Parathyroid adenoma (tissue), 2 donors: ENCODE results near the gene MGP.

Experiments used
- H2AFZ ChIP-seq: fragments of 300-600 bp; sonication (generic); one replicate; pipeline ENCODE4 v1.7.0; 2017; ENCODE audit warnings: antibody characterized with exemption, mild to moderate bottlenecking
- H3K27ac ChIP-seq: fragments of 300-600 bp; sonication (generic); one replicate; pipeline ENCODE4 v1.7.0; 2017
- H3K27me3 ChIP-seq: fragments of 300-600 bp; sonication (generic); one replicate; pipeline ENCODE4 v1.7.0; 2017; ENCODE audit warnings: low read length; ENCODE audit not compliant: control insufficient read depth, insufficient read depth
- H3K36me3 ChIP-seq: fragments of 300-600 bp; sonication (generic); one replicate; pipeline ENCODE4 v1.7.0; 2017; ENCODE audit warnings: low read length; ENCODE audit not compliant: control insufficient read depth, insufficient read depth
- H3K4me1 ChIP-seq: fragments of 300-600 bp; sonication (generic); one replicate; pipeline ENCODE4 v1.7.0; 2017; ENCODE audit warnings: control low read depth
- H3K4me2 ChIP-seq: fragments of 300-600 bp; sonication (generic); one replicate; pipeline ENCODE4 v1.7.0; 2017; ENCODE audit warnings: low read length
- H3K4me3 ChIP-seq: fragments of 300-600 bp; sonication (generic); one replicate; pipeline ENCODE4 v1.7.0; 2017; ENCODE audit warnings: low read depth, low read length
- H3K79me2 ChIP-seq: fragments of 300-600 bp; sonication (generic); one replicate; pipeline ENCODE4 v1.7.0; 2017; ENCODE audit warnings: control low read depth
- H3K9ac ChIP-seq: fragments of 300-600 bp; sonication (generic); one replicate; pipeline ENCODE4 v1.7.0; 2017; ENCODE audit warnings: mild to moderate bottlenecking
- H3K9me3 ChIP-seq: fragments of 300-600 bp; sonication (generic); one replicate; pipeline ENCODE4 v1.7.0; 2017; ENCODE audit warnings: low read length; ENCODE audit not compliant: control insufficient read depth
- CTCF ChIP-seq: fragments of 300-600 bp; sonication (generic); IDR thresholded peaks from one replicate; pipeline ENCODE4 v1.7.0; 2017; ENCODE audit warnings: antibody characterized with exemption, mild to moderate bottlenecking
- donor health status: primary hyperparathyroidism.

Gene MGP

DNA sequence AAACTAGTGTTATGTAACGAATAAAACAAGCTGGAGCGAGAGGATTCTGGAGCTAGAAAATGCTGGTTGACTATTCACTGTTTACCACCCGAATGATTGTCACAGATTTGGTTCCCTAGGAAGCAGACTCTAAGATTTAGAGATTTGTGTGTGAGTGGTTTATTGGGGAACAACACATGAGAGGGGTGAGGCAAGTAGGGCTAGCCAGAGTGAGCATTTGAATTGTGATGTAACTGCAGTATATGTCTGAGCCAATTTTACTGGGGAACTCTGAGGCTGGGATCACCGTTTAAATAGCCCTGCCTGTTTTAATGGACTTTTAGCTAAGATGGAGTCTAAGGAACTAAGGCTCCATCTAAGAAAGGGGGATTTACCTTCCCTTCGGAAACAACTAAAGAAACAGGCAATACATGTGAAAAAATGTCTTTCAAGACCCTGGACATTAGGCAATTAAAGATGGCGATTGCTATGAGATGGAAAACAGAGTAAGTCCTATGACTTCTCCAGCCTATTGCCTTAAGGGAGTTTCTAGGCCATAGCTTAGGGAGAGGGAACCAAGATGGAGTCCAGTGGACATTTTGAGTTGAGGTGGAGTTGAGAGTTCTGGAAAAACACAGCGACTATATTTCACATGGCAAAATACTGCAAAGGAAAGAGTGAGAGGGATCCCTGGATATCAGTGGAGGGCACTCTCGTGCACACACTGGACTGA is 6.3 kb downstream of the MGP start:
- Histone ChIP-seq H3K4me1 (no peaks in the 10 kb centered on the region), H3K9ac (no peak overlapping the region), H3K27me3 (no peaks in the 10 kb centered on the region), H3K9me3 (no peaks in the 10 kb centered on the region), H3K27ac (no peak overlapping the region), H3K36me3 (no peaks in the 10 kb centered on the region), H3K4me2 (no peak overlapping the region), H3K4me3 (no peak overlapping the region), H3K79me2 (no peaks in the 10 kb centered on the region), H2AFZ (no peak overlapping the region)
- TF ChIP-seq CTCF, result no peak

DNA sequence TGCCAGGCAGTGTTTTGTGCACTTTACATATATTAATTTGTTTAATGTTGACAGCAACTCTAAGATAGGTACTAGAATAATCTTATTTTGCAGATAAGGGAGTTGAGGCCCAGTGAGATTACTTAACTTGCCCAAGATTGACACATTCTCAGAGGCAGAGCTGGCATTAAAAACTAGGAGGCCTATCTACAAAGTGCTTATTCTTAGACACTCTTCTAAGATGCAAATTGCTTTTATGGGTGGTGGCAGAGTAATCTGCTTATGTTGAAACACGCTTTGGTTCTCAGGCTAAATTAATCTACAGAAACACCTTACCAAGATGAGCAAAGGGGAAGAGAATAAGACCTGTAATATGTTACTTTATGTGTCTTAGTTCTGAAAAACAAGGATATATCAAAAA is 7.2 kb downstream of the MGP start:
- Histone ChIP-seq H3K9ac (no peak overlapping the region), H3K27me3 (no peaks in the 10 kb centered on the region), H3K4me2 (no peak overlapping the region), H2AFZ (no peak overlapping the region), H3K9me3 (no peaks in the 10 kb centered on the region), H3K36me3 (no peaks in the 10 kb centered on the region), H3K4me1 (no peaks in the 10 kb centered on the region), H3K79me2 (no peaks in the 10 kb centered on the region), H3K4me3 (no peak overlapping the region), H3K27ac (no peak overlapping the region)
- no peak for TF ChIP-seq CTCF

DNA sequence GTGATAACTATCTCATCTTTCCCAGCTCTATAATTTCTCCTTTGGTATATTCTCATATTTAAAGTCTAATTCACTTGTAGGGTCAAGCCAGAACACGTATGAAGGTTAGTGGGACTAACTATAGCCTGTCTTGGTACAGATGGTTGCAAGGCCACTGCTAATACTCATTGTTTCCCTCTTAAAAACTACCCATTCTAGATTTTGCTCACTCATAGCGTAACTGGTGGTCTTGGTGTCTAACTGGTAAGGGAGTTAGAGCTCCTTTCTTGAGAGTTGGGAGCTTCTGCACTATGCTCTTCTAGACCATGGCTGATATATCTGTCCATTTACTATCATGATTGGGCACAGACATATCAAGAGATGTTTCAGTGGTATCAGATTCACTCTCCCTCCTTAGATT is 8.8 kb downstream of the MGP start:
- Histone ChIP-seq H2AFZ (no peak overlapping the region), H3K4me3 (no peak overlapping the region), H3K4me2 (no peak overlapping the region), H3K9ac (no peak overlapping the region), H3K9me3 (no peaks in the 10 kb centered on the region), H3K4me1 (no peaks in the 10 kb centered on the region), H3K79me2 (no peaks in the 10 kb centered on the region), H3K36me3 (no peaks in the 10 kb centered on the region), H3K27me3 (no peaks in the 10 kb centered on the region), H3K27ac (no peak overlapping the region)
- TF ChIP-seq CTCF, result no peak

DNA sequence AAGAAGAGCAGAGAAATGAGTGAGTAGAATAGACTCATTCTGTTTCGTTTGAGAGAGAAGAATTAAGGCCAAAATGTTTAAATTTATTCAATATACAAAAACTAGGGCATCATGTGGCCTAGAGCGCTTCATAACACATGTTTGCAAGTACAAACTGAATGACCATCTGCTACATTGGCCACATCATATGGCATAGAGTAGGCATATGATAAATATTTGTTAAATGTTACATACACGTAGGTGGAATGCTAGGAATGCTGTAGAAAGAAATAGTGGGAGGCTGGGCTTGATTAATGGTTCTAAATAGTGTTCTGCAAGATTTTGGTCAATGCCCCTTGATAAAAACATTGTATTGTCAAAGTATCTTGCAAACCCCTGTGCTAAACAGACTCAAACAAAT is 10.8 kb downstream of the MGP start:
- no peaks in the 10 kb centered on the region for H3K27me3 ChIP-seq
- H3K36me3 ChIP-seq, result no peaks in the 10 kb centered on the region
- H3K4me3 ChIP-seq, result no peak overlapping the region
- H3K9me3 ChIP-seq, result no peaks in the 10 kb centered on the region
- TF ChIP-seq CTCF, result no peak
- H3K4me1 ChIP-seq, result no peaks in the 10 kb centered on the region
- H3K27ac ChIP-seq, result no peak overlapping the region
- no peak overlapping the region for H3K4me2 ChIP-seq
- no peak overlapping the region for H2AFZ ChIP-seq
- no peaks in the 10 kb centered on the region for H3K79me2 ChIP-seq
- H3K9ac ChIP-seq, result no peak overlapping the region

DNA sequence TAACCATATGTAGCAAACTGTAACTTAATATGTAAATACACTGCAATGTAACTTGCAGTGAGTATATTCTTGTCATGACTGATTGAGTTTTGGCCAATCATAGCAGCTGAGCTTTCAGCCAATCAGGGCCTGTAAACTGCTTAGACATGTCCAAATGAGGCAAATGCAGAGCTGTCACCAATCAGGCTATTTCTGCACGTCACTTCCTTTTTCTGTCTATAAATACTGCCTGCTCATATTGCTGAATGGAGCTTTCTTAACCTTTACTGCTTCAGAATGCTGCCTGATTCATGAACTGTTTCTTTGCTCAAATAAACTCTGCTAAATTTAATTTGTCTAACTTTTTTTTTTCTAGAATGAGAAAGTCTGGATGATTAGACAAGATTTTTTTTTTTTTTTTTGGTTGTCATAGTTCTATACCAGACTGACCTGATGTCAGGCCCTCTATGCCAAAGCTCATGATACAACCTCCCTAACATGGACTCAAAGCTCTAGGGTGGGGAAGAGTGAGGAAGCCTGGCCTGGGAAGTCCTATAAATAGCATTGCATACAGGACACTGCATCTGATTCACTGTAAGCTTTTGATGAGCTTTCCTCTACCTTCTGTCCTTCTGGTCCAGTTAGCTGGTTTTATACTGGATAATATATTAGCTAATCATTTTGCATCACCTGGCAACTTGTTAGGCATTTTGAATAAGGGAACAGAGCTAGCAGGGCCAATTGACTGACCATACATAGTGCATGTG is 12.0 kb downstream of the MGP start:
- Histone ChIP-seq H3K9ac (no peak overlapping the region), H3K36me3 (no peaks in the 10 kb centered on the region), H3K4me3 (no peak overlapping the region), H3K79me2 (no peaks in the 10 kb centered on the region), H3K4me2 (no peak overlapping the region), H3K4me1 (no peaks in the 10 kb centered on the region), H3K27ac (no peak overlapping the region), H3K27me3 (no peaks in the 10 kb centered on the region), H2AFZ (no peak overlapping the region), H3K9me3 (no peaks in the 10 kb centered on the region)
- no peak for TF ChIP-seq CTCF
